GM12891 (cell line): ENCODE results near the gene SUGT1.
"Not testable (repeated sequence)": the region's sequence is repeated elsewhere in the genome, so short reads cannot be mapped to it uniquely, and the experiment has no call there.

ENCODE experiments used
- DNase-seq: peaks from one replicate; pipeline ENCODE4 v3.0.0; 2011; ENCODE audit warnings: low spot score; ENCODE audit not compliant: insufficient read length
- FAIRE-seq: peaks from 2 replicates; lab custom pipeline; 2011; peaks lifted over from hg19 to GRCh38; lab: Jason Lieb, UNC
- PAX5 ChIP-seq: IDR thresholded peaks from 2 replicates; pipeline ENCODE4 v1.6.1; 2011; ENCODE audit warnings: low read length, moderate library complexity, mild to moderate bottlenecking; ENCODE audit not compliant: insufficient read depth, severe bottlenecking
- POLR2A ChIP-seq: IDR thresholded peaks from 2 replicates; pipeline ENCODE4 v1.6.1; 2011; ENCODE audit warnings: low read depth, low read length, control low read depth
- POLR2AphosphoS5 ChIP-seq: IDR thresholded peaks from 2 replicates; pipeline ENCODE4 v1.6.1; 2011; ENCODE audit warnings: low read depth, low read length, control low read depth
- POU2F2 ChIP-seq: IDR thresholded peaks from 2 replicates; pipeline ENCODE4 v1.6.1; 2011; ENCODE audit warnings: low read depth, mild to moderate bottlenecking, control low read depth, low read length, moderate library complexity
- SPI1 ChIP-seq: IDR thresholded peaks from 2 replicates; pipeline ENCODE4 v1.6.1; 2011; ENCODE audit warnings: low read depth, low read length, control low read depth
- TAF1 ChIP-seq: IDR thresholded peaks from 2 replicates; pipeline ENCODE4 v1.6.1; 2011; ENCODE audit warnings: low read depth, low read length, control low read depth

SUGT1 gene

GRCh38 chr13:52673465-52673864, 20.8 kb downstream of the SUGT1 start:
- TF ChIP-seq PAX5 (no peak), POLR2AphosphoS5 (no peak), SPI1 (no peak), TAF1 (no peak), POU2F2 (no peak), POLR2A (no peak)
- no peak for DNase-seq
- FAIRE-seq = no peak

- FAIRE-seq (no peak), DNase-seq (no peak)
- TF ChIP-seq SPI1 (no peak), POLR2AphosphoS5 (no peak), TAF1 (no peak), POU2F2 (no peak), PAX5 (no peak), POLR2A (no peak)
Measured at GRCh38 chr13:52677823-52678222, 25.2 kb downstream of the SUGT1 start.

- not testable (repeated sequence) for DNase-seq, FAIRE-seq
Measured at GRCh38 chr13:52685806-52686205, 33.2 kb downstream of the SUGT1 start.

GRCh38 chr13:52686376-52686775, 33.7 kb downstream of the SUGT1 start:
- TF ChIP-seq POU2F2 (no peak), PAX5 (no peak), TAF1 (no peak), POLR2A (no peak), SPI1 (no peak), POLR2AphosphoS5 (no peak)
- DNase-seq (no peak), FAIRE-seq (no peak)

GRCh38 chr13:52695856-52696255, 43.2 kb downstream of the SUGT1 start:
- TF ChIP-seq PAX5 (no peak), SPI1 (no peak), POU2F2 (no peak), POLR2AphosphoS5 (no peak), TAF1 (no peak), POLR2A (no peak)
- no peak for DNase-seq
- FAIRE-seq = peak; percentile 50

GRCh38 chr13:52696566-52696965, 43.9 kb downstream of the SUGT1 start:
- DNase-seq (no peak), FAIRE-seq (no peak)
- TF ChIP-seq POLR2A (no peak), PAX5 (no peak), TAF1 (no peak), POU2F2 (no peak), SPI1 (no peak), POLR2AphosphoS5 (no peak)

GRCh38 chr13:52701728-52702465, 49.3 kb downstream of the SUGT1 start:
- DNase-seq (no peak), FAIRE-seq (no peak)
- TF ChIP-seq POLR2AphosphoS5 (no peak), POLR2A (no peak), PAX5 (no peak), TAF1 (no peak)

- TF ChIP-seq TAF1 (no peak), SPI1 (no peak), POLR2A (no peak)
- FAIRE-seq = no peak
- DNase-seq = no peak
Measured at GRCh38 chr13:52703482-52703881, 50.8 kb downstream of the SUGT1 start.

- DNase-seq (no peak), FAIRE-seq (no peak)
- TF ChIP-seq TAF1 (no peak), POU2F2 (no peak), POLR2A (no peak), PAX5 (no peak), POLR2AphosphoS5 (no peak), SPI1 (no peak)
Measured at GRCh38 chr13:52706081-52706480, 53.4 kb downstream of the SUGT1 start.

- DNase-seq (no peak), FAIRE-seq (no peak)
- TF ChIP-seq SPI1 (no peak), POLR2A (no peak), POLR2AphosphoS5 (no peak), TAF1 (no peak), POU2F2 (no peak), PAX5 (no peak)
Measured at GRCh38 chr13:52707375-52707774, 54.7 kb downstream of the SUGT1 start.

- not testable (repeated sequence) for DNase-seq, FAIRE-seq
Measured at GRCh38 chr13:52708266-52708665, 55.6 kb downstream of the SUGT1 start.
